LHCN-M2 (cell line): ENCODE results near the gene SORCS2. TPM values are rescaled to one million over a fixed set of nuclear protein-coding genes. Genes with fewer than 3 reads are reported as not detected.

Experiments
- DNase-seq: peaks from one replicate; pipeline ENCODE4 v3.0.0-alpha.2; 2012; ENCODE audit warnings: low read depth
- total RNA-seq: library from RNA; depleted of rRNA; stranded (reverse); fragments of >200 nt; gene quantifications from 2 replicates; pipeline ENCODE4 v1.2.3, GENCODE V29; 2014

Gene SORCS2
- total RNA-seq, 1 experiment from 2014 or later: 0.52 TPM

DNA sequence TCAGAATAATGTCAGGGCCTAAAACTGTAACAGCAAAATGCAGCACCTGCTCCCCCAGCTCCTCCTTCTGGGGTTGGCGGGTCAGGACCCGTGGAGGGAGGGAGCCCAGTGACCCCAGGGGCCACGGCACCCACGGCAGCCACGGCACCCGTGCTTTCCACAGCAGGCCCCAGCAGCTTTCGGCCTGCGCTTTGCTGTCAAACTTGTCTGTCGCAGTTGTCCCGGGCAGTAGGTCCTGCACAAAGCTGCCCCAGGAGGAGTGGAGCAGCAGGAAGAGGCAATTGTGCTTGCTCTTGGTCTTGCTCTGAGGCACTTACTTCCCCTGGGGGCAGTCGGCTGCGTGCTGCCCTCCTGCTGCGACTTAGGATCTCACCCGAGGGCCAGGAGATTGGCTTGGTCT, 563.7 kb downstream of the SORCS2 start:
- DNase-seq: no peak

DNA sequence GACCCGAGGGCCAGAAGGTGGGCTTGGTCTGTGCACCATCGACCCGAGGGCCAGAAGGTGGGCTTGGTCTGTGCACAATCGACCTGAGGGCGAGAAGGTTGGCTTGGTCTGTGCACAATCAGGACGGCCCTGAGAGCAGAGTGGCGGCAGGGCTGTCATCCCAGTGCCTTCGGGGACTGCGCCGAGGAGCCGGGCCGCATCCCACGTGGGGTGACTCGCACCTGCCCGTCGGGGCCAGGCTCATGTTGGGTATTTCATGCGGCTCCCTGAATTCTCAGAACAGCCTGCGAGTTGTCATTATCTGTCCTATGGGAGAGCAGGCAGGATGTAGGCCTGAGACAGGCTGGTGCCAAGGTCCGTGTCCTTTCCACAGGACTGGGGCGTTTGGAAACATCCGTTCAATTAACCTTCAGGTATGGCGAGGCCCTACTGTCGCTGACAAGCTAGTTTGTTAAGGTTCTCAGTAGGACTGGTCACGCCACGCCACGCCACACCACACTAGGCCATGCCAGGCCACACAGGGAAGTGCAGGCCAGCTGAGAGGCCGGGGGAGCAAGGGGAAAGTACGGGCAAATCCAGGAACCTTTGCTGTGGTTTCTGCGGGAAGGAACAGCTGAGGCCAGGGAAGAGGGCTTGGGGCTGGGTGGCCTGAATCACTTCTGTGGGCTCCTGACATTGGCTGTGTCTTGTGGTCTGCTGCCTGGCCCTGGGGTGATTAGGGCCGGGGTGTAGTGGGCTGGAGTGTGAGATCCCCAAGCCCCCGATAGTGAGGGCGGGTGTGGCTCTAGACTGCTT, 564.4 kb downstream of the SORCS2 start:
- DNase-seq: peak; percentile 83

GRCh38 chr4:7757501-7758471, 565.4 kb downstream of the SORCS2 start:
- peak; percentile 14 for DNase-seq

- DNase-seq: no peak
Observed at GRCh38 chr4:7758476-7758875, 566.1 kb downstream of the SORCS2 start.

- no peak for DNase-seq
Observed at GRCh38 chr4:7759216-7759615, 566.9 kb downstream of the SORCS2 start.

GRCh38 chr4:7759635-7760034, 567.3 kb downstream of the SORCS2 start:
- DNase-seq: no peak

GRCh38 chr4:7760228-7760627, 567.9 kb downstream of the SORCS2 start:
- no peak for DNase-seq

DNA sequence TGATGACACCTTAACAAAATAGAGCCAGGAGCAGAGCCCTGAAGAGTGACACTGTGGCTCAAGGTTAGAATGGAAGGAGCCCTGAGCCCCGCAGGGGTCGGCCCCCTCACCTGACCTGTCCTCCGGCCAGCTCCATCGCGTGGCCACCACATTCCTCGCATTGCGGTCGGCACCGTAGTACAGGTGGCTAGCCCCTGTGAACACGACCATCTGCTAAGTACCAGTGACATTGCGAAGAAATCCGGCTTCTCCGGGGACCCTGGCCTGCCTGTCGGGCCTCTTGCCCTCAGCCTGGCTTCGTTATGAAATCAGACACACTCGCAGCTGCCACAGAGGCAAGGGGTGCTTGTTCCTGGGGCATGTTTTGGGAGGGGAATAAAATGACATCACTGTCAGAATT, 568.4 kb downstream of the SORCS2 start:
- DNase-seq: no peak

DNA sequence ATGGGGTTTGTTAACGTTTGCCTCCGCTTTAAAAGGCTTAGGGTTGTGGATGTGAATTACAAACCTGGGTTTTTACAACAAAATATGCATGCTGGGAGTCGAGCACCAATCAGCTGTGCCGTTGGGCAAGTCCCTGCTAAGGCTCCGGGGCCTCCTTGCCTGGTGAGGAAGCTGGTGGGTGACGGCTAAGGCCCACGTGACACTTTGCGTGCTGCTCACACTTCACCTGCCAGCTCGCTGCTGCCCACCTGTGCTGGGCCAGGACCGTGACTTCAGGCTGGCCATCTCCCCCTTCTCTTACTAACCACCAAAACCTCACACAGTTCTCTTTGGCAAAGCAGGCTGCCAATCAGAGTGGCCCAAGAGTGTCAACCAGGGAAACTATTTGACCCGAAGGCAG, 569.0 kb downstream of the SORCS2 start:
- no peak for DNase-seq

GRCh38 chr4:7761720-7762119, 569.4 kb downstream of the SORCS2 start:
- DNase-seq: peak; percentile 26

- no peak for DNase-seq
Observed at GRCh38 chr4:7762376-7763030, 570.2 kb downstream of the SORCS2 start.

GRCh38 chr4:7763106-7763505, 570.8 kb downstream of the SORCS2 start:
- no peak for DNase-seq

DNA sequence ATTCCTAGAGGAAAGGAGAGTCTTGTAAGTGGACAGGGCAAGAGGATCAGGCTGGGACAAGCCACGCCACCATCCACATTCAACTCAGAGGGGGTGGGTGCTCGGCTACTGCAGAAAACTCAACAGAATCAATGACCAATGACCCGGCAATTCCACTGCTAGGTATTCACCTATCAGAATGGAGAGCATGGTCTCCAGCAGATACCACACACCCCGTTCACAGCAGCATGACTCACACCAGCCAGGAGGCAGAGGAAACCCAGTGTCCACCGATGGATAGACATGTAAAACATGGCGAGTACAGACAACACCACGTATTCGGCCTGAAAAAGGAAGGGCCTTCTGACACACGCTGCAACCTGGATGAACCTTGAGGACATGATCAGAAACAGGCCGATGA, 571.5 kb downstream of the SORCS2 start:
- DNase-seq: peak; percentile 30

DNA sequence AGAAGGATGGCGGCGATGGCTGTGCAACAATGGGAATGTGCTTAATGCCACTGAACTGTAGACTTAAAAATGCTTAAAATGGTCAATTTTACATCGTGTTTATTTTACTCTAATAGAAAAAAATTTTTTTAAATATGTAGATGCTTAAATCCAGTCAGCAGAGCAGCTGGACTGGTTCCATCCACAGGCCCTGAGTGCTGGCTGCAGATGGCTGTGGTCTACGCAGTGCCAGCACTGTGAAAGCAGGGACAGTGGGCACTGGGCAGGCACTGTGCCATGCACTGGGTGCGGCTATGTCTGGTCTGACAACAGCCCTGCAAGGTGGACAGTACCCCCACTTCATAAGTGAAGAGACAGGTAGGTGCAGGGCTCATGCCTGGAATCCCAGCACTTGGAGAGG, 572.1 kb downstream of the SORCS2 start:
- DNase-seq: no peak

DNA sequence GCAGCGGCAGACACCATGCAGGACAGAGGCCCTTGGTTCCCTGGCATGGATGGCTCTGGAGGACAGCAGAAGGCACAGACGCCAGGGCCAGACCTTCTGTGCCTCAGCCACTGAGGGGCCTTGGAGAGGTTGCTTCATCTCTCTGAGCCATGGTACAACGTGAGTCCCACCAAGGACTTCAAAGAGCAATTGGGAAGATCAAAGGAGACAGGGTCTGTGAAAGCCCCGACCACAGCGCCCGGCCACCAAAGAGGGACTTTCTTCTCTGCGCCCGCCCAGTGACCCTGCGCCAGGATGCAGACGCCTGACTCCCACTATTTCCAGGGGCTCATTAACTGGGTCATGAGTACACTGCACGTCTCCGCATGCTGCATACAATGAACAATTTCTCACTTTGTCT, 573.3 kb downstream of the SORCS2 start:
- DNase-seq: no peak

GRCh38 chr4:7766086-7766485, 573.7 kb downstream of the SORCS2 start:
- DNase-seq: no peak

- no peak for DNase-seq
Observed at GRCh38 chr4:7766661-7767345, 574.5 kb downstream of the SORCS2 start.

DNA sequence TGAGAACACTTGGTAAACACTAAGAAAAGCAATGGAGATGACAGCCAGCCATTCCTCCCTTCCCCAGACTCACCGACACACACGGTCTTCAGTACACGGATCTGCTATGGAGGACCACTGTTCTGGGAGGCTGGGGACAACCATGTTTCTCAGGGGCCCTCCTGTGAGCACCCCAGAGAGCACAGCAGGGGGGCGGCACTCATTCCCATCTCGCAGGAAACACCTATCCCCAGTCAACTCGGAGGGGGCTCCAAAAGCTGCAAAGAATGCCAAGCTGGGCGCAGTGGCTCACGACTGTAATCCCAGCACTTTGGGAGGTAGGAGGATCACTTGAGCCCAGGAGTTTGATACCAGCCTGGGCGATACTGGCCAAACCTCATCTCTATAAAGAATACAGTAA, 575.2 kb downstream of the SORCS2 start:
- no peak for DNase-seq

DNA sequence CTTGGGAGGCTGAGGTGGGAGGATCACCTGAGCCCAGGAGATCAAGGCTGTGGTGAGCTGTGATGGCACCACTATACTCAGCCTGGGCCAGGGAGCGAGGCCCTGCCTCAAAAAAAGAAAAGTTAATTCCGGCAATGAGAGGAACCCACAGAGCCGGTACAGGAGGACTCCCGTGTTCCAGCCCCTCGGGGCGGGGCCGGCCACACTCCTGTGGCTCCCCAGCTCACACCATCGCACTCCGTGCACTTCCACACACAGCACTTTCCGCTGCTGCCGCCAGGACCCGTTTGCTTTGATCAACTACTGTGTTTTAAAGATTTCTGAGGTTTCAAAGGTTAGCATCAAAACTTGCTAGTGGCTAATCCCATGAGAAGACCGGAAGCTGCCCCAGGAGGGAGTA, 575.6 kb downstream of the SORCS2 start:
- no peak for DNase-seq

GRCh38 chr4:7768736-7769135, 576.4 kb downstream of the SORCS2 start:
- DNase-seq: no peak

DNA sequence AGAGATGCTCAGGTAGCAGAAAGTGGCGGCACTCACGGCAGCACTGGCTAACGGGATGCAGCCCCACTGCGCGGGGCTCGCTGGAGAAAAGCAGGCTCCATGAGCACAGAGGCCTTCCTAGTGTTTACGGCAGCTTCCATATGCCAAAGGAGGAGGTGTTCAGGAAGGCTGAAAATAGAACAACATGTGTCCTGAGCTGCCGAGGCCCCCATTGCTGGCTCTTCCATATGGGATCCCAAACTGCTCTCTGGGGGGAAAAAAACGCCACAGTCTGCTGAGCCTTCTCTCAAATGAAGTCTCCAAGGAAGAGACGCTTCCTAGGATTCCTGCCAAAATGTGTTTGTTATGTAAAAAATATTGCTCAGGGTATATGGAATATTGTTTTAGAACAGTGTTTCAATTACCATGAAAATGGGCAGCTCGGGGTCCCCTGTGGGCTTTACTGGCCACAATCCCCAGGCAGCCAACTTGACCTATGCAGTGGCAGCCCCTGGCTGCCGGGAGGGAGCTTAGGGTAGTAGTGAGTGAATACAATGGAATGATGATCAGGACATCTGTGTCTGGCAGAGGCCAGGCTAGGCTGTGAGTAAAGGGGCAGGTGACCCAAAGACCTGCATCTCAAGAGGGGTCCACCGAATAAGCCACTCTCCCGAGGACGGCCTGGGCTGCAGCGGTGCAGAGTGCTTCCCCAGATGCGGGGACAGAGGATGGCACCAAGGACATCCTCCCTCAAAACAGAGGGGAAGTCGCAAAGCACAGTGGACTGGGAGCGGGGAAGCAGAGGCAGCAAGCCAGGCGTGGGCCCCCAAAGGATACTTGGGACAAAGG, 577.3 kb downstream of the SORCS2 start:
- no peak for DNase-seq
